ENCODE results near the gene PRKAG2. TPM values are rescaled to one million over a fixed set of nuclear protein-coding genes. Genes with fewer than 3 reads are reported as not detected.

The PRKAG2 gene
- total and polyA plus RNA-seq, 2 of the 8 experiments (the other 6 are each of a cell fraction or from before 2014, with no cell fraction given) = 7.5 to 18.1 TPM

- Histone ChIP-seq H2AFZ (ENCODE audit: low read length) (no peak overlapping the region), H4K8ac (ENCODE audit: extremely low read depth, insufficient read depth, low read length) (peak overlapping the region; percentile 41; the same call in 1 of the 2 replicates), H2BK12ac (ENCODE audit: low read depth, low read length) (no peak overlapping the region), H3K9ac (replicated peaks in 1 of 4; ENCODE audit: extremely low read depth in 1 of 4, low read depth in 3 of 4, low read length in 3 of 4) (no peak overlapping the region), H4K5ac (ENCODE audit: insufficient read length, low read depth, low read length) (no peak overlapping the region), H3K79me2 (ENCODE audit: control insufficient read depth in 1 of 2, insufficient read depth in 2 of 2, low read length in 2 of 2) (no peaks in the 10 kb centered on the region; a peak in 1 of 4 replicates), H3K4me2 (ENCODE audit: insufficient read depth in 1 of 2, low read depth in 2 of 2, low read length in 2 of 2) (no peak overlapping the region), H3K9me3 (ENCODE audit: insufficient read depth in 2 of 2, low read depth in 1 of 2, low read length in 1 of 2) (no peaks in the 10 kb centered on the region), H3K27ac (ENCODE audit: low read depth, low read length) (no peak overlapping the region), H2BK5ac (ENCODE audit: low read depth, low read length) (no peak overlapping the region), H3K4me1 (replicated peaks in 1 of 4; ENCODE audit: control insufficient read depth in 3 of 4, insufficient read depth in 4 of 4, low read length in 3 of 4) (no peaks in the 10 kb centered on the region), H3K4me3 (ENCODE audit: extremely low read depth in 1 of 4, insufficient read depth in 2 of 4, low read depth in 3 of 4, low read length in 4 of 4) (no peak overlapping the region), H3K27me3 (replicated peaks in 1 of 4; ENCODE audit: control insufficient read depth in 3 of 4, extremely low read depth in 1 of 4, insufficient read depth in 3 of 4, low read length in 3 of 4) (no peaks in the 10 kb centered on the region), H2BK120ac (replicated peaks; ENCODE audit: low read depth, low read length) (no peak overlapping the region), H3K23ac (ENCODE audit: insufficient read length) (no peak overlapping the region), H3K18ac (ENCODE audit: extremely low read depth, low read length) (no peak overlapping the region), H3K23me2 (ENCODE audit: low read depth, low read length) (peaks cover 2% of the 10 kb centered on the region; the same call in 1 of the 2 replicates), H3K79me1 (ENCODE audit: low read depth, low read length) (peaks cover 4% of the 10 kb centered on the region; the same call in 1 of the 2 replicates), H3K14ac (ENCODE audit: insufficient read length) (no peak overlapping the region), H3K36me3 (ENCODE audit: control insufficient read depth in 2 of 4, insufficient read depth in 4 of 4, low read length in 3 of 4) (no peaks in the 10 kb centered on the region), H4K20me1 (replicated peaks in 1 of 2; ENCODE audit: control insufficient read depth in 1 of 2, insufficient read depth in 2 of 2, low read length in 2 of 2) (peaks cover 0 to 2% of the 10 kb centered on the region in 2 experiments), H4K91ac (replicated peaks; ENCODE audit: insufficient read length, low read length) (no peak overlapping the region), H3K4ac (replicated peaks; ENCODE audit: insufficient read length, low read depth, low read length) (no peak overlapping the region), H2BK20ac (ENCODE audit: low read length) (no peak overlapping the region), H2AK5ac (ENCODE audit: low read depth, low read length) (0 out of 2 replicates have a peak overlapping the region, but pooled peaks have one; percentile 39), H2BK15ac (ENCODE audit: low read length) (no peak overlapping the region), H3K56ac (replicated peaks; ENCODE audit: insufficient read length, low read depth, low read length) (no peak overlapping the region)
- WGBS, 2 experiments (ENCODE audit: extremely low coverage in 1 of 2, insufficient coverage in 1 of 2, insufficient read length in 1 of 2, insufficient replicate concordance in 2 of 2, low coverage in 1 of 2, low lambda C conversion rate in 2 of 2, missing lambda C conversion rate in 1 of 2) = 88% methylated on average over 4 of the region's 4 CpGs; no CpG with 5 or more reads in 1 of the 2 experiments
- FAIRE-seq (no peak), DNase-seq (ENCODE audit: low read depth in 1 of 2, low spot score in 2 of 2) (no peak)
- ChIA-PET POLR2A (ENCODE audit: partially characterized antibody) (no interaction called here), CTCF (ENCODE audit: partially characterized antibody) (interaction anchor here (0.6 to 2.4 kb wide), 5 partner anchors 24 to 167 kb away, joined by 3 to 10 read pairs (median 3); no protein-coding TSS in a partner anchor)
- TF ChIP-seq CEBPB (IDR thresholded peaks at IDR 0.05; ENCODE audit: low read depth, low read length) (no peak), SIN3A (conservative IDR thresholded peaks at IDR 0.05 in 1 of 2, IDR thresholded peaks at IDR 0.05 in 1 of 2; ENCODE audit: low read depth in 1 of 2, low read length in 2 of 2) (no peak), ASH2L (IDR thresholded peaks at IDR 0.05; ENCODE audit: low read length) (no peak), CBX5 (IDR thresholded peaks at IDR 0.05; ENCODE audit: low read depth, low read length) (no peak), ATF3 (IDR thresholded peaks at IDR 0.05; ENCODE audit: insufficient read depth, low read depth, low read length) (no peak), SP2 (IDR thresholded peaks at IDR 0.05; ENCODE audit: low read length) (no peak), POLR2A (IDR thresholded peaks at IDR 0.05; ENCODE audit: control extremely low read depth in 1 of 2, low read depth in 2 of 2, low read length in 2 of 2) (no peak), KDM4A (IDR thresholded peaks at IDR 0.05; ENCODE audit: low read depth, low read length, severe bottlenecking) (no peak), SAP30 (IDR thresholded peaks at IDR 0.05; ENCODE audit: insufficient read depth, insufficient replicate concordance, low read length) (no peak), JUN (IDR thresholded peaks at IDR 0.05; ENCODE audit: low read depth, low read length) (no peak), EGR1 (IDR thresholded peaks at IDR 0.05; ENCODE audit: borderline replicate concordance, low read depth, low read length) (no peak), BACH1 (IDR thresholded peaks at IDR 0.05; ENCODE audit: low read length) (no peak), PHF8 (conservative IDR thresholded peaks at IDR 0.05; ENCODE audit: low read depth, low read length) (no peak), POU5F1 (IDR thresholded peaks at IDR 0.05; ENCODE audit: low read depth, low read length) (no peak), SP1 (IDR thresholded peaks at IDR 0.05; ENCODE audit: low read depth, low read length) (no peak)
These were observed 261.1 kb downstream of the PRKAG2 start for GRCh38 chr7:151615784-151616183.

Data from H1 (cell line).